HepG2 (cell line): ENCODE results near the gene SRRM2. TPM values are rescaled to one million over a fixed set of nuclear protein-coding genes. Genes with fewer than 3 reads are reported as not detected.
A peak's percentile ranks its signal among the peaks of the same experiment; 100 is the strongest.

Source experiments
- AFF4 ChIP-seq: sonication (generic); formaldehyde crosslinking; IDR thresholded peaks from 2 replicates; pipeline ENCODE4 v1.4.0; 2020; ENCODE audit warnings: missing genetic modification reagents
- CSRNP2 ChIP-seq: sonication (generic); formaldehyde crosslinking; conservative IDR thresholded peaks from 2 replicates; pipeline ENCODE4 v1.8.0; 2022; ENCODE audit warnings: low read depth, missing genetic modification reagents
- ETV6 ChIP-seq: sonication (generic); formaldehyde crosslinking; conservative IDR thresholded peaks from 2 replicates; pipeline ENCODE4 v1.4.0; 2020; ENCODE audit warnings: missing genetic modification reagents
- GPBP1L1 ChIP-seq: sonication (generic); formaldehyde crosslinking; IDR thresholded peaks from 2 replicates; pipeline ENCODE4 v1.5.0; 2020; ENCODE audit warnings: mild to moderate bottlenecking, missing genetic modification reagents
- HMG20B ChIP-seq: conservative IDR thresholded peaks from 2 replicates; pipeline ENCODE4 v1.6.1; 2016; ENCODE audit warnings: missing genetic modification reagents, missing compliant biosample characterization
- LBX2 ChIP-seq: sonication (generic); formaldehyde crosslinking; IDR thresholded peaks from 2 replicates; pipeline ENCODE4 v1.5.0; 2020; ENCODE audit warnings: missing genetic modification reagents, mild to moderate bottlenecking, borderline replicate concordance
- NCOA5 ChIP-seq: sonication (generic); formaldehyde crosslinking; IDR thresholded peaks from 2 replicates; pipeline ENCODE4 v1.4.0; 2020; ENCODE audit warnings: missing genetic modification reagents
- NR0B2 ChIP-seq: sonication (generic); formaldehyde crosslinking; IDR thresholded peaks from 2 replicates; pipeline ENCODE4 v1.4.0; 2020; ENCODE audit warnings: mild to moderate bottlenecking, missing genetic modification reagents
- POLR2G ChIP-seq: fragments of 200-400 bp; formaldehyde crosslinking; IDR thresholded peaks from 2 replicates; pipeline ENCODE4 v1.6.1; 2018; ENCODE audit warnings: mild to moderate bottlenecking, low read depth, low read length, moderate library complexity
- RFXAP ChIP-seq: sonication (generic); formaldehyde crosslinking; IDR thresholded peaks from 2 replicates; pipeline ENCODE4 v1.4.0; 2020; ENCODE audit warnings: missing genetic modification reagents, borderline replicate concordance
- RORA ChIP-seq: sonication (generic); formaldehyde crosslinking; IDR thresholded peaks from 2 replicates; pipeline ENCODE4 v1.5.0; 2020; ENCODE audit warnings: mild to moderate bottlenecking, missing genetic modification reagents, moderate library complexity
- SALL2 ChIP-seq: sonication (generic); formaldehyde crosslinking; IDR thresholded peaks from 2 replicates; pipeline ENCODE4 v1.8.1; 2023; ENCODE audit warnings: mild to moderate bottlenecking, missing genetic modification reagents, inconsistent platforms
- THAP8 ChIP-seq: sonication (generic); formaldehyde crosslinking; IDR thresholded peaks from 2 replicates; pipeline ENCODE4 v1.5.1; 2020; ENCODE audit warnings: missing genetic modification reagents, mild to moderate bottlenecking, borderline replicate concordance
- ZBTB14 ChIP-seq: sonication (generic); formaldehyde crosslinking; IDR thresholded peaks from 2 replicates; pipeline ENCODE4 v1.4.0; 2020; ENCODE audit warnings: missing genetic modification reagents
- ZBTB21 ChIP-seq: sonication (generic); formaldehyde crosslinking; IDR thresholded peaks from 2 replicates; pipeline ENCODE4 v1.4.0; 2020; ENCODE audit warnings: missing genetic modification reagents
- ZC3H13 ChIP-seq: sonication (generic); formaldehyde crosslinking; IDR thresholded peaks from 2 replicates; pipeline ENCODE4 v1.8.1; 2023; ENCODE audit warnings: mild to moderate bottlenecking, missing genetic modification reagents, moderate library complexity
- ZFY ChIP-seq: sonication (generic); formaldehyde crosslinking; IDR thresholded peaks from 2 replicates; pipeline ENCODE4 v1.4.0; 2020; ENCODE audit warnings: missing genetic modification reagents
- ZKSCAN8 ChIP-seq: IDR thresholded peaks from 2 replicates; pipeline ENCODE4 v1.6.1; 2016; ENCODE audit warnings: borderline replicate concordance, missing genetic modification reagents, missing compliant biosample characterization
- ZNF333 ChIP-seq: sonication (generic); formaldehyde crosslinking; IDR thresholded peaks from 2 replicates; pipeline ENCODE4 v1.4.0; 2020; ENCODE audit warnings: mild to moderate bottlenecking, missing genetic modification reagents, borderline replicate concordance
- polyA plus RNA-seq, 8 experiments: library from polyadenylated mRNA; depleted of rRNA in 3 of 8; stranded (reverse) in 7 of 8; unstranded in 1 of 8; fragments of >200 nt; fragmentation: Illumina TruSeq in 4 of 8; extraction: Trizol in 4 of 8; gene quantifications; 2 replicates each; pipeline versions ENCODE4 v1.2.1 to v1.2.3, GENCODE V29; 2011 to 2016; ENCODE audit warnings: low read depth in 4 of 8, missing spikeins in 1 of 8, mixed read lengths in 1 of 8; ENCODE audit not compliant: insufficient read depth in 1 of 8
- total RNA-seq, 5 experiments: library from RNA; depleted of rRNA; stranded (reverse); fragments of >200 nt; fragmentation: Illumina TruSeq; extraction: Trizol; gene quantifications; 2 replicates each; pipeline ENCODE4 v1.2.3, GENCODE V29; 2016; ENCODE audit warnings: low read depth in 1 of 5

The SRRM2 gene
- total and polyA plus RNA-seq, 2 of the 13 experiments (the other 11 are each of a cell fraction or from before 2014, with no cell fraction given) = 50.4 to 112 TPM

- TF ChIP-seq THAP8 (CRISPR knock-in tag) (peak; percentile 73; the same call in 1 of the 2 replicates), CSRNP2 (no peak), SALL2 (CRISPR knock-in tag) (peak; percentile 91), AFF4 (CRISPR knock-in tag) (no peak), RFXAP (0 out of 2 replicates have a peak, but pooled peaks have one; percentile 58), GPBP1L1 (CRISPR knock-in tag) (no peak), ZNF333 (CRISPR knock-in tag) (0 out of 2 replicates have a peak, but pooled peaks have one; percentile 66), ZFY (peak; percentile 100), ZBTB21 (CRISPR knock-in tag) (peak; percentile 13), ETV6 (CRISPR knock-in tag) (no peak), POLR2G (peak; percentile 92), HMG20B (CRISPR knock-in tag) (no peak), NCOA5 (CRISPR knock-in tag) (no peak), ZKSCAN8 (no peak), NR0B2 (peak; percentile 48; the same call in 1 of the 2 replicates), RORA (no peak), ZC3H13 (no peak), LBX2 (CRISPR knock-in tag) (no peak; the same call in 1 of the 2 replicates), ZBTB14 (CRISPR knock-in tag) (peak; percentile 52)
Measured at GRCh38 chr16:2752035-2752849, at the start of gene SRRM2 (continued).
